Suppressor macrophage treated with lipopolysaccharide for 4 hours (primary cell): ENCODE measurements around the gene TRIP6.
"Not testable (repeated sequence)": the region's sequence is repeated elsewhere in the genome, so short reads cannot be mapped to it uniquely, and the experiment has no call there.

Source experiments
- DNase-seq: peaks from one replicate; pipeline ENCODE4 v3.0.0-alpha.2; 2020

Gene TRIP6

DNA sequence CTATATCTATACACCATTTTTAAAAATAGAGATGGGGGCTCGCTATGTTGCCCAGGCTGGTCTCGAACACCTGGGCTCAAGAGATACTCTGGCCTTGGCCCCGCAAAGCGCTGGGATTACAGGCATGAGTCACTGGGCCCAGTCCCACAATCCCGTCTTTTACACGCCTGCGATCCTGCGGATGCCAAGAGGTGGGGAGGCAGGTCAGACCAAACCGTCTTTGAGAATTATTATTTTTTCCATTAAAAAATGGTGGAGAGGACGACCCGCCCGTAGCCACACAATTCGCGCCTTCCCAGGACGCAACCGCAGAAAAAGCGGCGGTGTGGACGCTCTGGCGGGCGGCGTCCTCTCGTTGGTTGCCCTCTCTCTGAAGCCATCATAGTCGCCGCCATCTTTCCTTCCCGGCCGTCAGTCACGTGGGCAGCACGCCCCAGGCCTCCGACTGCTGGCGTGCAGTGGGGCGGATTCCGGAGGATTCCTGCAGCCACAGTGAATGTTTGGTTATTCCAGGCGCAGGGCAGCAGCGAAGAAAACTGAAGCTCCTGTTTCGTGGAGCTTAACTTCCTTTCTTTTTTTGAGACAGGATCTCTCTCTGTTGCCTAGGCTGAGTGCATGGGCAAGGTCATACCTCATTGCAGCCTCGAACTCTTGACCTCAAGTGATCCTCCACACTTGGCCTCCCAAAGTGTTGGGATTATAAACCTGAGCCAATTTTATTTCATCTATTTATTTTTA is 29.9 kb upstream of the TRIP6 start:
- DNase-seq, result peak; percentile 86

DNA sequence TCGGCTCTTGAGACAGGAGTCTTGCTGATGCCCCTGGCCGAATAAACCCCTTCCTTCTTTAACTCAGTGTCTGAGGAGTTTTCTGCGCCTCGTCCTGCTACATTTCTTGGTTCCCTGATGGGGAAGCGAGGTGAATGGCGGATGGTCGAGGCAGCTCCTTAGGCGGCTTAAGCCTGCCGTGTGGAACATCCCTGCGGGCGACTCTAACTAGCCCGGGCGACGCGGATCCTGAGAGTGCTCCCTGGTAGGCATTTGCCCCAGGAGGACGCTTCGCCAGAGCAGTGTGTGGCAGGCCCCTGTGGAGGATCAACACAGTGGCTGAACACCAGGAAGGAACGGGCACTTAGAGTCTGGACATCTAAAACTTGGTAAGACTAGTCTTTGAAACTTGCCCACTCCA is 27.8 kb upstream of the TRIP6 start:
- no peak for DNase-seq

DNA sequence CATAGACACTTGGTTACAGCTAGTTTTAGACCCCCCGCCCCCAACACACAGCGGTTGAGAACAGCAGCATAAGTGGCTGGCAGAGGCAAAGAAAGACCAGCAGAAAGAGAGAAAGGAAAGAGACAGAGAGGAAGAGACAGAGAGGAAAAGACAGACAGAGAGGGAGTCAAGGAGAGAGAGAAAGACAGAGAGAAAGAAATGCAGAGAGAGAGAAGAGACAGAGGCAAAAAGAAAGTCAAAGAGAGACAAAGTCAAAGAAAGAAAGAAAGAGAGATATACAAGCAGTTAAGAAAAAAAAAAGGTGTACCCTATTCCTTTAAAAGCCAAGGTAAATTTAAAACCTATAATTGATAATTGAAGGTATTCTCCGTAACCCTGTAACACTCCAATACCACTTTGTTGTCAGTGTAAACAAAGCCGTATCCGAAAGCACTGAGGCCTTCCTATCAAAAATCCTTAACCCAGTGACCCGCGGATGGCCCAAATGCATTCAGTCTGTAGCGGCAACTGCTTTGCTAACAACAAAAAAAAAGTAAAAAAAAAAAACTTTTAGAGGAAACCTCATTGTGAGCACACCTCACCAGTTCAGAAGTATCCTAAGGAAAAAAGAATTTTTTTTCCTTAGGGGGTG is 26.6 kb upstream of the TRIP6 start:
- DNase-seq, result no peak

DNA sequence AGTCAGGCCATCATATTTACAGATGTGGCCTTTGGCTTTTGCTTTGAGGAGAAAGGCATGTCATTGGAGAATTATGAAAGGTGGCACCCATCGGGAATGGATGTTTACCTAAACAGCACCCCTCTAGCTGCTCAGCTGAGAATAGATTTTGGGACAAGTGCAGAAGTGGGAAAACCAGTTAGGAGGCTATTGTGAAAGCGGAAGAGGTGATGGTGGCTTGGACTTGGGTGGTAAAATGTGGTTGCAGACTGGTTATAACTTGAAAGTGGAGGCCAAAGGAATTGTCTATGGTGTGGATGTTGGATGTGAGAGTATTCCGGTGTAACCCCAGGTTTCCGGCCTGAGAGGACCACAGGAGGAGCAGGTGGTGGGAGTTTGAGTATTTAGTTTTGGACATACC is 19.8 kb upstream of the TRIP6 start:
- DNase-seq, result no peak

DNA sequence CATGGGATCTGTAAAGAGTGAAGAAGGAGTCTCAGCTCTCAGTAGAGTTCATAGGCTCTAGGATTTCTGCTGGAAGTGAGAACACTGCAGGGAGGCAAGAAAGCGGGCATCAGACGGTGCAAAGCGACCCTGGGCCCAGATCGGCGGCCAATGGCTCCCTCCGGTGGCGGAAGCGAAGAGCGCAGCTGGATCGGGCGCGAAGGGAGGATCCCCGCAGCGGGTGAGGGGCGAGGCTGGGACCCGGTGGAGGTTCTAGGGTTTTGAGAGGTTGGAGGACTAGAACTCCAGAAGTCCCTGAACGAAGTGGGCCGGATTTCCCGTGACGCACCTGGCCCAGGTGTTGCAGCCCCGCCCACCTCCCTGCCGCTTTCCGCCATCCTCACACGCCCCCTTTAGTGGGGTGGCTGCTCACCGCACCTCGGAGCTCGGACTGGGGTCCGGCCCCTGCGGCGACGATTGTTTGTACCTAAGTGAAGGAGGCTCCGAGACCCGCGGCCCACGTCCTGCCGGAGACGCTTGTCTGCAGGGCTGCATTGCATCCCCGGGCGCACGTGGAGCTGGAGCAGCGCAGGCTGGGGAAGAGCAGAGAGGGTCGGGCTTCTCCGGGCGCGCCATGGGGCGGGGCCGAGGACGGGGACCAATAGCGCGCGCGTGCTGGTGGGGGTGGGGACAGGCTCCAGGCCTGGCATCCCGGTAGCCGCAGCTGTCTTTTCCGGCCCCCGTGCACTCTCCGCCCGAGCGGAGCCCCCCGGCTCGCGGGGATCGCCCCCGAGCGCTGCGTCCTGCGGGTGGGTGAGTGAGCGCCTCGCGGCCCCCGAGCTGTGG is 14.9 kb upstream of the TRIP6 start, which contains the start of gene SLC12A9:
TSS of gene SLC12A9 (plus strand) at position 666 of the 825 bp plus-strand sequence. CDS start 1,485 bp downstream, outside the sequence.
- DNase-seq, result peak; percentile 95

DNA sequence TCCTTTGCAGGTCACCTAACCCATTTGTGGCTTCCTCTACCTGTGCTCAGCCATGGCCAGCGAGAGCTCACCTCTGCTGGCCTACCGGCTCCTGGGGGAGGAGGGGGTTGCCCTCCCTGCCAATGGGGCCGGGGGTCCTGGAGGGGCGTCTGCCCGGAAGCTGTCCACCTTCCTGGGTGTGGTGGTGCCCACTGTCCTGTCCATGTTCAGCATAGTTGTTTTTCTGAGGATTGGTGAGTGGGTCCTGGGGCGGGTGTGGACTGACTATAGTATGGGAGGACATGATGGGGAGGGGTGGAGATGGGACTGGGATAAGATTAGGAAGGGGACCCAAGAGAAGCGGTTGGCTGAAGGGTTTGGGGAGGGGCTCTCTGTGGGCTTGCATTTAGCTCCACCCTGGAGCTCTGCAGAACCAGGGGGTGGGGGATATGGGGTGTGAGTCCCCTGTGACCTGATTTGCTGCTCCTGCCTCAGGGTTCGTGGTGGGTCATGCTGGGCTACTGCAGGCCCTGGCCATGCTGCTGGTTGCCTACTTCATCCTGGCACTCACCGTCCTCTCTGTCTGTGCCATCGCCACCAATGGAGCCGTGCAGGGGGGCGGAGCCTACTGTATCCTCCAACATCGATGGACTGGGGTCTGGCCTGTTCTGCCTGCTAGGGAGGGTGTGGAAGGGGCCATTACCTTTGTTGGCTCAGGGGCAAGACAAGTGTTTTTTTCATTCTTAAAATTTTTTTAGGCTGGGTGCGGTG is 12.9 kb upstream of the TRIP6 start:
- no peak for DNase-seq

DNA sequence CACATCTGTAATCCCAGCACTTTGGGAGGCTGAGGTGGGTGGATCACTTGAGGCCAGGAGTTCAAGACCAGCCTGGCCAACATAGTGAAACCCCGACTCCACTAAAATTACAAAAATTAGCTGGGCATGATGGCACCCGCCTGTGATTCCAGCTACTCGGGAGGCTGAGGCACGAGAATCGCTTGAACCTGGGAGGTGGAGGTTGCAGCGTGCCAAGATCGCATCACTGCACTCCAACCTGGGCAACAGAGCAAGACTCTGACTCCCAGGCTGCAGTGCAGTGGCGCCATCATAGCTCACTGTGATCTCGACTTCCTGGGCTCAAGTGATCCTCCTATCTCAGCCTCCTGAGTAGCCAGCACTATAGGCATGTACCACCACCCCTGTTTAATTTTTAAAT is 12.3 kb upstream of the TRIP6 start:
- not testable (repeated sequence) for DNase-seq

DNA sequence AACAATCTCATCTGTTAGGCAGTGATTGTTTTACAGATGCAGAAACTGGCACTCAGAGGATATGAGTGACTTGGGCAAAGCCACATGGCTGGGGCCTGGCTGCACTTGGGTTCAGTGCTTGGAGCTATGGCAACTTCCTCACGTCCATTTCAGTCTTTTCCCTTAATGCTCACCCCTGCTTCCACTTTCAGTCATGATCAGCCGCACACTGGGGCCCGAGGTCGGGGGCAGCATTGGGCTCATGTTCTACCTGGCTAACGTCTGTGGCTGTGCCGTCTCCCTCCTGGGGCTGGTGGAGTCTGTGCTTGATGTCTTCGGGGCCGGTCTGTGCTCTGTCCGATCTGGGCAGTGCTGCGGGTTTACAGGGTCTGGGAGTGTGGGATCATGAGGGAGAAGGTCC is 11.7 kb upstream of the TRIP6 start:
- no peak for DNase-seq

DNA sequence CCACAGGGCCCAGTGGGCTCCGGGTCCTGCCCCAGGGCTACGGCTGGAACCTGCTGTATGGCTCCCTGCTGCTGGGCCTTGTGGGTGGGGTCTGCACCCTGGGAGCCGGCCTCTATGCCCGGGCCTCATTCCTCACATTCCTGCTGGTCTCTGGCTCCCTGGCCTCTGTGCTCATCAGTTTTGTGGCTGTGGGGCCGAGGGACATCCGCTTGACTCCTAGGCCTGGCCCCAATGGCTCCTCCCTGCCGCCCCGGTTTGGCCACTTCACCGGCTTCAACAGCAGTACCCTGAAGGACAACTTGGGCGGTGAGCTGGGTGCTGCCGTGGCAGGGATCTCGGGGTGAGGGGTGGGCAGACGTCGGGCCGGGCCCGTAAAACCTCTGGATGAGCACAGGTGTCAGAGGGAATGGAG is 10.3 kb upstream of the TRIP6 start:
- DNase-seq, result no peak

DNA sequence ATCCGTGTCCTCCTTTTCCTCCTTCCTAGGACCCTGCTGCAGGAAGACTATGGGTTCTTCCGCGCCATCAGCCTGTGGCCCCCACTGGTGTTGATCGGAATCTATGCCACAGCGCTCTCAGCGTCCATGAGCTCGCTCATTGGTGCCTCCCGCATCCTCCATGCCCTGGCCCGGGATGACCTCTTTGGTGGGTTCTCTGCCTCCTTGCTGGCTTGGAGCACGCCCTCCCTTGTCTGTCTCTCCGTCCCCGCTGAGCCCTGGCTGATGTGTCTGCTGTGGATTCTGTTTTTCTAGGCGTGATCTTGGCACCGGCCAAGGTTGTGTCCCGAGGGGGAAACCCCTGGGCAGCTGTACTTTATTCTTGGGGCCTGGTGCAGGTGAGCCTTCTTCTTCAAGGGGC is 7.3 kb upstream of the TRIP6 start:
- DNase-seq, result no peak

DNA sequence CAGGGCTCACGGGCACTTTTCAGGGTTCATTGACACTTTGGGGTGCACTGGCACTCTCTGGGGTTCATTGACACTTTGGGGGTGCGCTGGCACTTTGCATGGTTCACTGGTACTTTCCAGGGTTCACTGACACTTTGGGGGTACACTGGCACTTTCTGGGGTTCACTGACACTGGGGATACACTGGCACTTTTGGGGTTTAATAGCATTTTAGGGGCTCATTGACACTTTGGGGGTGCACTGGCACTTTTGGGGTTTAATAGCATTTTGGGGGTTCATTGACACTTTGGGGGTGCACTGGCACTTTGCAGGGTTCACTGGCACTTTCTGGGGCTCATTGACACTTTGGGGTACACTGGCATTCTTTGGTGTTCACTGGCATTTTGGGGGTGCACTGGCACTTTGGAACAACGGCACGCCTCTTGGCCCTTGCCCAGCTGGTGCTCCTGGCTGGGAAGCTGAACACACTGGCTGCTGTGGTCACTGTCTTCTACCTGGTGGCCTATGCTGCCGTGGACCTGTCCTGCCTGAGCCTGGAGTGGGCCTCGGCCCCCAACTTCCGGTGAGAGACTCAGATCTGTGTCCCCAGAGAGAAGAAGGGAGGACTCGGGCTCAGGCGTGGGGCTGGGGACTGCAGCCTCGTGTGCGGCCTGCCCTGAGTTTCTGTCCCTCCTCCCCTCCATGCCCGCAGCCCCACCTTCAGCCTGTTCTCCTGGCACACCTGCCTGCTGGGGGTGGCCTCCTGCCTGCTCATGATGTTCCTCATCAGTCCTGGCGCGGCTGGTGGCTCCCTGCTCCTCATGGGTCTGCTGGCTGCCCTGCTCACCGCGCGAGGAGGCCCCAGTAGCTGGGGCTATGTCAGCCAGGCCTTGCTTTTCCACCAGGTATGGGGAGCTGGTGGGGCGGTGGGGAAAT is 6.2 kb upstream of the TRIP6 start:
- no peak for DNase-seq

DNA sequence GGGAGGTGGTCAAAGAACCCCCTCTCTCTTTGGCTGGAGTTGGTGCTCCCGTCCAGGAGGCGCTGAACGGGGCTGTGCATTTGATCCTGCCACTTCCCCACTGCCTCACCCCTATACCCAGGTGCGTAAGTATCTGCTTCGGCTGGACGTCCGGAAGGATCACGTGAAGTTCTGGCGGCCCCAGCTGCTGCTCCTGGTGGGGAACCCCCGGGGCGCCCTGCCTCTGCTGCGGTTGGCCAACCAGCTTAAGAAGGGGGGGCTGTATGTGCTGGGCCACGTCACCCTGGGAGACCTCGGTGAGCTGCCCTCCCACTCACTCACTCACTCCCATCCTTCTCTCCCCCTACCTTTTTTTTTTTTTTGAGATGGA is 5.6 kb upstream of the TRIP6 start:
- DNase-seq, result no peak

DNA sequence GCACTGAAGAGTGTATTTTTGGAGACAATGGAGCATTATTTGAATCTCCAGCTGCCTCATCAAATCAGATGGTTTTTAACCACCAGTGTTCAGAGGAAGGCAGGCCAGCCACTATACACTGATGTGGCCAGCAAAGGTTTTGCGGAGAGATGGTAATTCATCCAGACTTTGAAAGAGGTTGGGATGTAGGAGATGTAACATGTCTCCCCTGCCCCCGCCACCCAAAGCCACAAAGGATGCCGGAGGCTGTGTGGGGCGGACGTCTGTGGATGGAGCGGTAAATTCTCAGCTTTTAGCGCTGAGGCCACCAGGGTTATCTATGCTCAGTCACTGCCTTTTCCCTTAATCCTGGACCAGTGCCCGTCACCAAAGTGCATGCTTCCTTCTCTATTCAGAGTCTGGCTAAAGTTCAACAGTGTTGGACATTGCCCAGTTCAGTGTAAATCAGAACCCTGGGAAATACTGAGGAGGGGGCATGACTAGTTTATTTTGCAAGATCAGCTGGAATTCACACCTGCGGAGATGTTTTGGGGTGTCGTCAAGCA is 3.7 kb upstream of the TRIP6 start:
- DNase-seq, result no peak

DNA sequence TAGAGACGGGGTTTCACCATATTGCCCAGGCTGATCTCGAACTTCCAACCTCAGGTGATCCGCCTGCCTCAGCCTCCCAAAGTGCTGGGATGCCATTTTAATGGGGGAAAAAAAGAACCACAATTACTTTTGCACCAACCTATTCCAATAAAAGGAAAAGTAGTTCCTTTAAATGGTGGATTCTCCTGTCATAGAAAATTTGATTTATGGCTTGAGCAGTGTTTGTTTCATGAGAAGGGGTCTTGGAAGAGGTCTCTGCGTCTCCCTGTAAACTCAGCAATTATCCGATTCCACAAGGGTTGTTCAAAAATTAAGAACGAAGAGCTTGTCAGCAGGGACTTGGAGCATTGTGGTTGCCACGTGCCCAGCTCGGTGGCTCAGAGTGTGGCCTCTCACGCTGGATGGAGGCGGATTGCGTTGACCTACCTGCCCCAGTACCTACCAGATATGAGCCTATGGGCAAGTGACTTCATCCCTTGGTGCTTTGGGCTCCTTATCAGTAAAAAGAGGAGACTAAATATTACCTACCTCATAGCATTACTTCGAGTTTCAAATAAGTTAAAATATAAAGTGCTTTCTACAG is 2.8 kb upstream of the TRIP6 start:
- DNase-seq, result no peak

DNA sequence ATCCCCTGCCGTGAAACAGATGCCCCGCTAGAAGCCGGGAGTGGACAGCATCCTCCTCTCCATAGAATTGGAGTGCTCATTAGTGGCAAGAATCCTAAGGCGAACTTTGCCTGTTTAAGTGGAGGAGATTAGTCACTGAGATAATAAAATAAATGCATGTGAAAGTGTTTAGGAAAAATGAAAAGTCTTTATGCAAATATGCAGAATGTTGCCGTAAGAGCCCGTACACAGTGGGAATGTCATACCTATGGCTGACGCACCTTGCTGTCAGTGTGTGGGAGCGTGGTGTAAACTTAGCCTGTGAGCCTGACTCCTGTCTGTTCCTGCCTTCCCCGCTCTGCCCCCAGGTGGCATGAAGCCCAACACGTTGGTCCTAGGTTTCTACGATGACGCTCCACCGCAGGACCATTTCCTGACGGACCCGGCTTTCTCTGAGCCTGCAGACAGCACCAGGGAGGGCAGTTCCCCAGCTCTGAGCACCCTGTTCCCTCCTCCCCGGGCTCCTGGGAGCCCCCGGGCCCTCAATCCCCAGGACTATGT is 1.7 kb upstream of the TRIP6 start:
- DNase-seq, result no peak

DNA sequence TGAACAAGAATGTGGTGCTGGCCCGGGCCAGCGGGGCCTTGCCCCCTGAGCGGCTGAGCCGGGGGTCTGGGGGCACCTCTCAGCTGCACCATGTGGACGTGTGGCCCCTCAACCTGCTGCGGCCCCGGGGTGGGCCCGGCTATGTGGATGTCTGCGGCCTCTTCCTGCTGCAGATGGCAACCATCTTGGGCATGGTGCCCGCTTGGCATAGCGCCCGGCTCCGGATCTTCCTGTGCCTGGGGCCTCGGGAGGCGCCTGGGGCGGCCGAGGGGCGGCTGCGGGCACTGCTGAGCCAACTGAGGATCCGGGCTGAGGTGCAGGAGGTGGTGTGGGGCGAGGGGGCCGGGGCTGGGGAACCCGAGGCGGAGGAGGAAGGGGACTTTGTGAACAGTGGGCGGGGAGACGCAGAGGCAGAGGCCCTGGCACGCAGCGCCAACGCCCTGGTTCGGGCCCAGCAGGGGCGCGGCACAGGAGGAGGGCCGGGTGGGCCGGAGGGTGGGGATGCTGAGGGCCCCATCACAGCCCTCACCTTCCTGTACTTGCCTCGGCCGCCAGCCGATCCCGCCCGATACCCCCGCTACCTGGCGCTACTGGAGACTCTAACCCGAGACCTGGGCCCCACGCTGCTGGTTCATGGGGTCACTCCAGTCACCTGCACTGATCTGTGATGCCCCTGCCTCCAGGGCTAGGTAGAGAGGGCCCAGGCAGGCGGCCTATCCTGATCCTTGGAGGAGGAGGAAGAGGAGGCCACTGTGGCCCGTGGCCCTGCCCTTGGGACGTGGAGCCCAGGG is 1.1 kb upstream of the TRIP6 start:
- no peak for DNase-seq

DNA sequence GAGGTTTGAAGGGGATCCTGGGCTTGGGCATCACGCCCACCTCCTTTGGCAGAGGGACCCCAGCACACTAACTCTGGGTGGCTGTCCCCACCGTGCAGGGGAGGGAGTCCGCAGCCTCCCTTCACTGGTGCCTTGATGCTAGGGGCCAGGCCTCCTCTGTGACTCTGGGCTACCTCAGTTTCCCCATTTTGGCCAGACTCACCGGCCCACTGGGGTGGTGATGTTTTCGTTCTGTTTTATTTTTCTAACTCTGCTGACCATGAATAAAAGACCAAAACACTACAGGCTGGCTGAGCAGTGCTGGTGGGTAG is 503 bp upstream of the TRIP6 start:
- no peak for DNase-seq

DNA sequence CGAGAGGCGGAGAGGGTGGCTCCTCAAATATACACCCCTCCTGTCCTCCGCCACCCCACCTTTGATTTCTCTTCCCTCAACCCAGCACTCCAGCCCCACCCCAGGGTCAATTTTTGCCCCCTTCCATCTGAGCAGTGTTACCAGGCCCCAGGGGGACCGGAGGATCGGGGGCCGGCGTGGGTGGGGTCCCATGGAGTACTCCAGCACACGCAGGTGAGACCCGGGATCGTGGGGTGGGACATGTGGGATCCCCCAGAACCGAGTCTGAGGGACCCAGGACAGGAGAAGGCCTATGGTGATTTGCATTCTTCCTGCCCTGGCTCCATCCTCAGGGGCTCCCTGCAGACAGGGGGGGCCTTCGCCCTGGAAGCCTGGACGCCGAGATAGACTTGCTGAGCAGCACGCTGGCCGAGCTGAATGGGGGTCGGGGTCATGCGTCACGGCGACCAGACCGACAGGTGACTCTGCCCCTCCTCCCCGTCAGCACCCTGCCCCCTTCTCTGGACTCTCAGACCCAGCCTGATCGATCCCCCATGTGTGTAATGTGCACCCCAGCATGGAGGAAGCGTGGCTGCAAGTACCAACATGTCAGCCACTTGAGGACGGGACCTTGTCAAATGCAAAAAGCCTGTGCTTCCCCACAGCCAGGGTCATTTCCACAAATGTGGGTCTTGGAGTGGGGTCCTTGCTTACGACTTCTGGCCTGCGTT is 744 bp downstream of the TRIP6 start:
- DNase-seq, result no peak

DNA sequence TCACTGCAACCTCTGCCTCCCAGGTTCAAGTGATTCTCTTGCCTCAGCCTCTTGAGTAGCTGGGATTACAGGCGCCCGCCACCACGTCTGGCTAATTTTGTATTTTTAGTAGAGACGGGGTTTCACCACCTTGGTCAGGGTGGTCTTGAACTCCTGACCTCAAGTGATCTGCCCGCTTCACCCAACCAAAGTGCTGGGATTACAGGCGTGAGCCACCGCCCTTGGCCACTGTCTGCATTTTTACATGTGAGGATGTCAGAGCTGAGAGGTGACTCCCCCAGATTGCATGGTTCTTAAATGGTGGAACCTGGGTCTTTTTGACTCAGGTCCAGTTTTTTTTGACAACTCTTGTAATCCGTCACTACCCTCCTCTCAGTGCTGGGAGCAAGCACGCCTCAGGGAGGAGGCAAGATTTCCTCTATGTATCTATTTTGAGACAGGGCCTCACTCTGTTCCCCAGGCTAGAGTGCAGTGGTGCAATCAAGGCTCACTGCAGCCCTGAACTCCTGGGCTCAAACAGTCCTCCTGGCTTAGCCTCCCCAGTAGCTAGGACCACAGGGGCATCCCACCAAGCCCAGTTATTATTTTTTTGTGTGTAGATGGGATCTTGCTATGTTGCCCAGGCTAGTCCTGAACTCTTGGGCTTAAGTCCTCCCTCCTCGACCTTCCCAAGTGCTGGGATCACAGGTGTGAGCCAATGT is 6.6 kb downstream of the TRIP6 start:
- no peak for DNase-seq
